Dermis lymphatic vessel endothelial cell (primary cell): ENCODE results near the gene SP1. TPM values are rescaled to one million over a fixed set of nuclear protein-coding genes. Genes with fewer than 3 reads are reported as not detected.

Experiments used
- total RNA-seq: library from RNA; depleted of rRNA; stranded (reverse); fragments of >200 nt; gene quantifications from 2 replicates; pipeline ENCODE4 v1.2.1, GENCODE V29; 2014

Gene SP1
- total RNA-seq = 30.2 and 36.9 TPM in 2 replicates

DNA sequence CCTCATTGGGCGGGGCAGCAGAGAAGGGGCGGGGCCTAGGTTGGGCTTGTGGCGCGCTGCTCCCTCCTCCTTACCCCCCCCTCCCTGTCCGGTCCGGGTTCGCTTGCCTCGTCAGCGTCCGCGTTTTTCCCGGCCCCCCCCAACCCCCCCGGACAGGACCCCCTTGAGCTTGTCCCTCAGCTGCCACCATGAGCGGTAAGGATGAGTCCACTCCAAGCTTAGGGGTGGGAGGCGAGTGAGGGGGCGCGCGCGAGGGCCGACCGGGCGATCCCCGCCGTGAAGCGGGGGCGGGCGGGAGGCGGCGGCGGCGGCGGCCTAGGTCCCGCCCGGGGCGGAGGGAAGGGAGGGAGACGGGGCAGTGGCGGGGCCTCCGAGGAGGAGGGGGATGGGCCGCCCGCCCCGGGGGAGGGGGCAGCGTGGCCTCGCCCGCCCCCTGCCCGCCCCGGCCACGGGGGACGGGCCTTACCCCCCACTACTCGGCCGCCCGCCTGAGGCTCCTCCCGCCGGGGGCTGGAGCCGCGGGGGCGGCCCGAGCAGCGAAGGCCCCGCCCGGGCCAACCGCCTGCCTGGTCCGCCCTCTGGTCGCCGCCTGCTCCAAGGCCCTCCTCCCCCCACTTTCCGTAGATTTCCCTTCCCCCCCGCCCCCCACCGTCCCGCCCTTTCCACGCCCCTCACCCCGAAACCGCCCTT lies at the start of gene SP1:
SP1 (plus strand) TSS at position 73 of the 690 bp plus-strand sequence; CDS start at position 189, 116 bp downstream.

DNA sequence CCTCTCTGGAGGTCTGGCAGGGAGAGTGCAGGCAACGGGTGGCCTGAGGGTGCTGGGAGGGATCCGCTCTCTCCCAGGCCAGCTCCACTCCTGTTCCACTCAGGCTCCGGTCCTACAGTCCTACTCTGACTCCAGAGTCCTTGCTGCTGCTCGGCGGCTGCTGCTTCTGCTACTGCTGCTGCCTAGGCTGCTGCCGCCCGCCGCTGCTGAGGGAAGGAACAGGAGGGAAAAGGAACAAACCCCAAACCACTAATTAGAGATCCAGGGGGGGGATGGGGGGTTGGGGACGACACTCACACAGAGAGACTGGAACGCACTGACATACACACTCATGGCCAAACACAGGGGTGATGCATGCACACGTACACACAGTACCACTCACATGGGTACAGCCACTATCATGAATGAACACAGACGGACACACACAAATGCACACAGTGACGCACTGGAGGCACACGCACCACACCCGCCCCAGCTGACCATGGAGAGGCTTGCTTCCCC lies 43.7 kb upstream of the SP1 start, which contains the start of gene SP7:
SP7 (minus strand) TSS at position 174 of the 501 bp plus-strand sequence. CDS start 708 bp downstream, outside the sequence.

DNA sequence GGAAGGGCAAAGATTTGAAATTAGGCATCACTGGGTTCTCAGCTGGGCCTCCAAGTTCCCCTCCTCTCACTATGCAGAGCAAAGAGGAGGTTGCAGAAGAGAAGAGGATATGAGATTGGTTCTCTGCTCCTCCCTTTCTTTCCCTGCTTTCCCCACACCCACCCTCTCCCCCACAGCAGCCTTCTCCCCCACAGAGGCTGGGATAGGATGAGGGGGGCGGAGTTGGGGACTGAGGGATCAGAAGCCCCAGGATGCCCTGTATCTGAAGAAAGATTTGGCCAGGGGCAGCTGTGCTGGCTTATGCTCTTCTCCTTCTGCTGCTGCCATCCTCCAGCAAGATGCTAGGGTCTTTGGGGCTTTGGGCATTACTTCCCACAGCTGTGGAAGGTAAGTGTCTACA lies 43.6 kb downstream of the SP1 start, which contains the start of gene AMHR2:
AMHR2 (plus strand) TSS at position 259 of the 400 bp plus-strand sequence; CDS start at position 339, 80 bp downstream.

DNA sequence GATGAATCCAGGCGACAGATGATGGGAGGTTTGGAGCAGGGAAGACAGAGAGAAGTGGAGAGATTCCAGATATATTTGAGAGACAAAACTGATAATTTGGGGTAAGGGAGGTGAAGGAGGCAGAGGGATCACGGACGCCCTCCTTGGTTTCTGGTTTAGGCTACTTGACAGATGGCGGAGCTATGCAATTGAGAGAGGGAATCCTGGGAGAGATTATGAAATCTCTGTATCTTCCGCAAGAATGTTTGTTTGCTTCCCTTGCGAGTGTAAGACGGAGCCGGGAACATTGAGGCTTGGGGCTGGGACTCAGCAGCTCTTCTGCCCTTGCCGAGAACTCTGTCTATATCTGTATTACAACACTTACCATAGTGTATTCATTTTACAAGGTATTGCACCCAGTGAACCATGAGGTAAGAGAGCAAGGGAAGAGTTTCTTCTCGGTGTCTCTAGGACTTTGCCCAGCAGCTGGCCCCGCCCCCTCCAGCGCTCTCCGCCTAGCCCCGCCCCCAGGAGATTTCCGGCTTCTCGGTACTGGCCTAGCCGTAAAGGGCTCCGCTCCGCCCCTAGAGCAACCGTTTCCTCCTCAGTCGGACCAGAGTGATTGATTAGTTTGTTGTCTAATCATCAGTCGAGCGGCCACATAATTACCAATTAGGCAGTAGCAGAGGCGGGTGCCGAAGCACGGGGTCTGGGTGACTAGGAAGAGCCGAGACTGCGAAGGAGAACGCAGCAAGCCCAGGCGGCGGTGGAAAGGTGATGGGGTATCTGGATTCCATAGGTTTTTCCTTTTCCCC lies 61.3 kb downstream of the SP1 start, which contains the start of gene PRR13:
PRR13 (plus strand) TSS at position 695 of the 794 bp plus-strand sequence. CDS start 981 bp downstream, outside the sequence.

DNA sequence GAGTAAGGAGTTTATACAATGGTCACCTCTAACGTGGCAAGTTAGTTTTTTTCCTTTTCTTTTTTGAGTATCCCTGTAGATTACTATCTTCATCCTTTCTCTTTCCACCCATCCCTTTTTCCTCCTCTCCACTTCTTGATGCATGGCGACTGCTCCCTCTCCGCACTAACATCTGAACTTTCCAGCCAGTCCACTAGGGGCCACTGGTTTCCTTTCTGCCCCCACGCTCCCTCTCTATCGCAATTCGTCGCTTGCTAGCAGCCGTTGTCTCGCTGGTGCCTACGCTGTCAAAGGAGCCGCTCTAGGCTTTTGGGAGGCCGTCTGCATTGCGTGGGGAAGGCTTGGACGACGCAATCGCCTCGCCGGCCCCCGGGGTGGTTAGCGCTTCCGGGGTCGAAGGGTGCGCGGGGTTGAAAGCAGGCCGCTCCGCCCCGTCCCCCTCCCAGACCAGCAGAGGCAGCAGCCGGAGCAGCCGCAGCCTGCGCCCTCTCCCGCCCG lies 71.7 kb downstream of the SP1 start, which contains the start of gene PCBP2:
PCBP2 (plus strand) TSS at position 442 of the 498 bp plus-strand sequence. CDS start 2,699 bp downstream, outside the sequence.

Other genes with a start within 250 kb of the SP1 start
- 15.3 and 15.6 TPM in 2 replicates for gene ZNF740, start 199.5 kb upstream of the SP1 start, total RNA-seq
- 4.6 and 5.5 TPM in 2 replicates for gene CSAD, start 199.3 kb upstream of the SP1 start, total RNA-seq
- under 0.01 and 0.09 TPM in 2 replicates for gene ITGB7, start 172.9 kb upstream of the SP1 start, total RNA-seq
- 12.3 and 16.5 TPM in 2 replicates for gene RARG, start 148.0 kb upstream of the SP1 start, total RNA-seq
- 1.3 and 1.5 TPM in 2 replicates for gene ESPL1, start 111.9 kb upstream of the SP1 start, total RNA-seq
- 495 and 525 TPM in 2 replicates for gene PFDN5, start 84.6 kb upstream of the SP1 start, total RNA-seq
- gene MYG1, start 80.5 kb upstream of the SP1 start, total RNA-seq = 34.6 and 41.9 TPM in 2 replicates
- 23.7 and 24.4 TPM in 2 replicates for gene AAAS, start 58.6 kb upstream of the SP1 start, total RNA-seq
- not detected in 2 replicates for gene SP7, start 43.8 kb upstream of the SP1 start, total RNA-seq
- gene AMHR2, start 43.7 kb downstream of the SP1 start, total RNA-seq = not detected in 2 replicates
- 11.2 and 11.8 TPM in 2 replicates for gene PRR13, start 61.6 kb downstream of the SP1 start, total RNA-seq
- 379 and 479 TPM in 2 replicates for gene PCBP2, start 71.9 kb downstream of the SP1 start, total RNA-seq
- gene MAP3K12, start 119.3 kb downstream of the SP1 start, total RNA-seq = 3.1 and 5.1 TPM in 2 replicates
- 32.4 and 37.1 TPM in 2 replicates for gene TARBP2, start 121.1 kb downstream of the SP1 start, total RNA-seq
- not detected in 2 replicates for gene NPFF, start 127.3 kb downstream of the SP1 start, total RNA-seq
- gene ATF7, start 246.2 kb downstream of the SP1 start, total RNA-seq = 8.0 and 9.7 TPM in 2 replicates